DOHH2 (cell line): ENCODE measurements around the gene MKLN1.

Experiments used
- EZH2phosphoT487 ChIP-seq: fragments of 200-600 bp; sonication (generic); IDR thresholded peaks from 2 replicates; pipeline ENCODE4 v1.6.1; 2017; ENCODE audit warnings: borderline replicate concordance, mild to moderate bottlenecking, antibody characterized with exemption, low read length, moderate library complexity, mixed read lengths
- TF ChIP-seq, protein P1 (sequence below): fragments of 200-600 bp; sonication (generic); IDR thresholded peaks from one replicate; pipeline ENCODE4 v1.5.1; 2014; ENCODE audit warnings: antibody characterized with exemption, mild to moderate bottlenecking, low read depth, low read length; ENCODE audit not compliant: poor library complexity, severe bottlenecking

DNA sequence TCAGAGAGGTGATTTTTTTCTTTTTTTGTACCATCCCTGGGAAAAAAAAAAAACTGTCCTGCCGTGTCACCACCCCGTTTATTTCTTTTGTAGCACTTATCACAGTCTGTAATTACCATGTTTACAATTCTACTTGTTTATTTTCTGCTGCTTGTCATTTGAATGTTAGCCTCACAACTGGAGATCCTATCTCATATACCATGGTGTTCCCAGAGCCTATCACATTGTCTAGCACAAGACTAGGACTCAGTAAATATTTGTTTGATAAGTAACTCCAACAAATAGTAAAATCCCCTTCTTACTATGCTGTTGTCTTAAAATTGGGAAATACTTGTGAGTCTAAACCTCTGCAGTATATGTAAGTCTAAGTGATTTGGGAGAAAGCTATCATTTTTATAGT lies 36.0 kb downstream of the MKLN1 start:
- TF ChIP-seq EZH2phosphoT487: no peak
- TF ChIP-seq, protein P1, sequence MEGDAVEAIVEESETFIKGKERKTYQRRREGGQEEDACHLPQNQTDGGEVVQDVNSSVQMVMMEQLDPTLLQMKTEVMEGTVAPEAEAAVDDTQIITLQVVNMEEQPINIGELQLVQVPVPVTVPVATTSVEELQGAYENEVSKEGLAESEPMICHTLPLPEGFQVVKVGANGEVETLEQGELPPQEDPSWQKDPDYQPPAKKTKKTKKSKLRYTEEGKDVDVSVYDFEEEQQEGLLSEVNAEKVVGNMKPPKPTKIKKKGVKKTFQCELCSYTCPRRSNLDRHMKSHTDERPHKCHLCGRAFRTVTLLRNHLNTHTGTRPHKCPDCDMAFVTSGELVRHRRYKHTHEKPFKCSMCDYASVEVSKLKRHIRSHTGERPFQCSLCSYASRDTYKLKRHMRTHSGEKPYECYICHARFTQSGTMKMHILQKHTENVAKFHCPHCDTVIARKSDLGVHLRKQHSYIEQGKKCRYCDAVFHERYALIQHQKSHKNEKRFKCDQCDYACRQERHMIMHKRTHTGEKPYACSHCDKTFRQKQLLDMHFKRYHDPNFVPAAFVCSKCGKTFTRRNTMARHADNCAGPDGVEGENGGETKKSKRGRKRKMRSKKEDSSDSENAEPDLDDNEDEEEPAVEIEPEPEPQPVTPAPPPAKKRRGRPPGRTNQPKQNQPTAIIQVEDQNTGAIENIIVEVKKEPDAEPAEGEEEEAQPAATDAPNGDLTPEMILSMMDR: no peak
